Stimulated activated CD8-positive, alpha-beta memory T cell treated with anti-CD3 and anti-CD28 coated beads, Interleukin-4, amount 100 ng/mL, for 4 hours (primary cell): ENCODE data around the gene RASSF4.

ENCODE experiments used
- DNase-seq, 2 donors: peaks; one replicate each; pipeline ENCODE4 v3.0.0-alpha.2; 2020; ENCODE audit warnings: low read depth in 2 of 2, low spot score in 1 of 2

The RASSF4 gene

GRCh38 chr10:44959247-44960087 lies at the start of gene RASSF4:
Gene RASSF4, plus strand, starts transcription at chr10:44959802. Its CDS starts 10,401 bp downstream, at chr10:44970203.
- DNase-seq = peak; percentile 72 to 80

DNA sequence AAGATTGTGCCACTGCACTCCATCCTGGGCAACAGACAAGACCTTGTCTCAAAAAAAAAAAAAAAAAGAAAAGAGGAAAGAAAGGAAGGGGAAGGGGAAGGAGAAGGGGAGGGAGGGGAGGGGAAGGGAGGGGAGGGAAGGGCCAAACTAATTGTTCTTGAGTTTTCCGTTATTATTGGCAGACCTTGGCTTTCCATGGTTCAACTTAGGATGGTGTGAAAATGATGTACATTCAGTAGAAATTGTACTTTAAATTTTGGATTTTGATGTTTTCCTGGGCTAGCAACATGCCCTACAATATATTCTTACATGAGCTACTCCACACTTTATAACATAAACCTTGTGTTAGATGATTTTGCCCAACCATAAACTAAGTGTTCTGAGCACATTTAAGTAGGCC lies 49.7 kb upstream of the RASSF4 start:
- no peak for DNase-seq

DNA sequence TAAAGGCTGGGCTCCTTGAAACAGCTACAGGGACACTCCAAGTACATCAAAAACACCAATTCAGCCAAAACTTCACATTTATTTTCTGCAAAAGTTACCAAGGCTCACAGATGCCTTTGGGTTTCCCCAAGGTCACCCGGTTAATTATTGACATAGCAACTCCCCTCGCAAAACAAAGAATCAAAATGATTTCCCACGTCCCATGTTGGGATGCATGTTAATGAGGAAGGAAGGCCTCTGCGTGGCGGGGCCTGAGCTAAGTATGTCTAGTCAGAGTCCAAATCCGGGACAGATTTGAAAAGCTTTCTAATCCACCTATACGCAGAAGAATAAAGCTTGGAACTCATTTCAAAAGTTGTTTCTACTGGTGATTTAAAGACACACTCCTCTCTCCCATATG lies 49.0 kb upstream of the RASSF4 start:
- no peak for DNase-seq

- DNase-seq = no peak
Observed at GRCh38 chr10:44911081-44911540, 48.5 kb upstream of the RASSF4 start, which contains the start of gene TMEM72. Gene TMEM72, plus strand, starts transcription at chr10:44911337. Its CDS starts 176 bp downstream, at chr10:44911513.

DNA sequence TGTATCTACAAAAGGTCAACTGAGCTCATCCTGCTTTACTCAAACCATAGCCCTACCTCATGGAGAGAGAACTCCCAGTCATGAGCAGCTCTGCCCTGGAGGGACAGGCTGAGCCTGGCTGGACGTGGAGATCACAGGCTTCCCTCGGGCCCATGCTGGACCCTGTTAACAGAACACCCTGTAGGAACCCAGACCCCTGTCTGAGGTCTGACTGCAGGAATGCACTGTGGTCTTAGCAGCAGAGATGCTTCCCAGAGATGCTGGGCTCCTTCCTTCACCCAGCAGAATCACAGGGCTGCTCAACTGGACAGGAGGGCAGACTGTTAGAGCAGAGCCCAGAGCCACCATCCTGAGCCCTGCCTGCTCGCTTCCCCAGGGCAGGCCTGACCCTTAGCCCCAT lies 47.7 kb upstream of the RASSF4 start:
- no peak for DNase-seq

DNA sequence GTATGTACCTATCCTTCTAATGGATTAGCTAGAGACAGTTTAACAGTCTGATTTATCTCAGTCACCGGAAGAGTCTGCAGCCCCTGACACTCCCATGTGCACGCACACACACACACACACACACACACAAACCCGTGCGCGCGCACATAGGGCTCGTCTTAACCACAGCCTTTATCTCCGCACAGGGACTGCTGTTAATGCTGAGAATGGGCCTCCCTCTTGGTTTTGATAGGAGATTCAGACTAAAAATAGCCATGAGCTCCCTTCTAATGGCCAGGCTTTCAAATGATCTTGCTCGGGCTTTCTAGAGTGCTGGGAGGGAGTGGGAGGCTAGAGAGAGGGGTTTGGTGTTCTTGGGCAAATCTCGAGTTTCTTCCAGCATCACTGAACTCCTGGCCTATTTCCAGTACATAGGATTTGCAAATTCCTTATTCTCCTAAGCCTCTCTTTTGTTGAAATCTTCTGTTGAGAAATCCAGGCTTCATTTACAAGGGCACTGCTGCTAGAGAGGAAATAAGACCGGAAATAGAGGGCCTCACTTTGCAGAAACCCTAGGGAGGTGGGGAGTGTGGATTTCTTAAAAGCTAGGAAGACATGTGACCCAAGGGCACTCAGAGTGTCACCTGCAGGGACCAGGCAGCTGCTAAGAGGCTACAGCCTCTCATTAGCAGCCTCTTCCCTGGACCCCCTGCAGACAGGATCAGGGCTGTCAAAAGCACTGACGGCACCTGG lies 46.1 kb upstream of the RASSF4 start:
- no peak for DNase-seq

DNA sequence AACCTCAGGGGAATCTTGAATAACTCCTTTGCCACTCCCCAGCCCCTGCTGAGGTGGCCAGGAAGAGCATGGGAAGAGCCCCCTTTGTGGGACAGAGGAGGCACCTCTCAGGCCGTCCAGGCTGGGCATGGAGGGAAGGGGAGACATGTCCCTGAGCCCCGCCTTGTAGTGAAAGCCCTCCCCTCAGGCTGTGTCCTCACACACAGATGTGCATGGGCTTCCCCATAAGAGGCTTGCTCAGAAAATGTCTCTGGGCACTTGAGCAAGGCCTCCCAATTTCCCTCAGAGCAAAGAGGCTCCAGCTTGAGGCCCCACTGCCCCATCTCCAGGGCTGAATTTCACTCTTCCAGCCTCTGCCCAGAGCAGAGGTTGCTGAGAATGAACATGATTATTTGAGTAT lies 44.7 kb upstream of the RASSF4 start:
- DNase-seq = no peak

GRCh38 chr10:44916429-44916828 lies 43.2 kb upstream of the RASSF4 start:
- no peak for DNase-seq

- DNase-seq = no peak
Observed at GRCh38 chr10:44917848-44918247, 41.8 kb upstream of the RASSF4 start.

GRCh38 chr10:44920252-44920651 lies 39.4 kb upstream of the RASSF4 start:
- DNase-seq = no peak

DNA sequence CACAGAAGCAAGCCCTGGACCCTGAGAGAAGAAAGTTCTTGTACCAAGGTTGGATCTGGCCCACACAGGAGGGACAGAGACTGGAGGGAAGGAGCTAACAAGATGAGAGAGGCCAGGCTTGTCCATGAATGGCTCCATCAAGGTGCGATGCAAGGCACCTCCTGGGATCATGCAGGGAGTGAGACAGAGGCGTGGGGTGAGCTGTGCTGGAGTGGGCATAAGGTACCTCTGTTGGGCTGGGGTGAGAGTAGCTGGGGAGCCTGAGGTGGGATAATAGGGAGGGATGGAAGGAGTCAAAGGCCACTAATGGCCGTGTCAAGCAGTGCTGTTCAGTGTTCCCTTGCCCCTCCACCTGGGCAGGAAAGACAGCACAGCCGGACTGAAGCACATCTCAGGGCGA lies 38.5 kb upstream of the RASSF4 start:
- DNase-seq = no peak

- no peak for DNase-seq
Observed at GRCh38 chr10:44921506-44921905, 38.1 kb upstream of the RASSF4 start.

- DNase-seq = no peak
Observed at GRCh38 chr10:44922021-44922420, 37.6 kb upstream of the RASSF4 start.

DNA sequence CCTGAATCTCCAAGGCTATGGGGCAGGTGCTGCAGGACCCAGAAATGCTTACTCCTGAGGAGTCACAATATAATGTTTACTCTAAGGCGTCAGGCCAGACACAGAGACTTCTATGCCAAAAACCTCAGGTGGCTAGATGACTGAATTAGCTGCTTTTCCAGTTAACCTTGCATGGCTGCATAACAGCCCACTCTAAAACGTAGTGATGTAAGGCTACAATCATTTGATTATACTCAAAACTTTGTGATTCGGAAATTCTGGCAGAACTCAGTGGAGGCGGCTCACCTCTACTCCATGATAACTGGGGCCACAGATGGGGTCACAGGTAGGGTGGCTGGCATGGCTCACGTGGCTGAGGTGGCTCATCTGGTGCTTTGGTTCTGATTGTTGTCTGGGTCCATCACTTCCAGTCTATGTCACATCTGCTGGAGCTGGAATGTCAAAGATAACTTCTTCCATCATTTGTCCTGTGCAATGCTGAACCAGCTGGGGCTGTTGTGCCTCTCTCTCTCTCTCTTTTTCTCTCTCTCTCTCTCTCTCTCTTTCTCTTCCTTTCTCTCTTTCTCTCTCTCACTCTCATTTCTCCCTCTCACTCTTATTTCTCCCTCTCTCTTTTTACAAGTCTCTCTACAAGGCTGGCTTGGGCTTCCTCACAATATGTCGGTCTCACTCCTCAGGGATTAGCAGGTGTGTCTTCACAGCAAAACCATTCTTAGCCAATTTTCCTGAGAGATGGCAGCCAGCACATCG lies 36.6 kb upstream of the RASSF4 start:
- DNase-seq = no peak

DNA sequence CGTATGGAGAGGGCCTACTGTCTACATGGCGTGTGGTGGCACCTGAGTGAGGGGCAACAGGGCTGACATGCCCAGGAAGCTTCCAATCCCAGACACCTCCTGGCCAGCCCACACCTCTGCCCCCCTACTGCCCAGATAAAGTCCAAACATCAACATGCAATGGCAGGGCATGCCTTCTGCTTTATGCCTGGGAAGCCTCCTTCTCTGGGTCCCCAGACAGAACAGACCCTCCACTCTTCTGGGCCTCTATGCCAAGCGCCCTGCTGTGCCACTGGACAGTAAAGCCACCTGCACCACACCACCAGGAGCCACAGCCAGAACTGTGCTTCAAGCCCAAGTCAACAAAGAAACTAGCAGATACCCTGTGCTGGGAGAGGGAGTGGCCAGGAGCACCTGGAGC lies 36.0 kb upstream of the RASSF4 start:
- DNase-seq = no peak

- no peak for DNase-seq
Observed at GRCh38 chr10:44924261-44925040, 35.2 kb upstream of the RASSF4 start.

GRCh38 chr10:44925224-44925623 lies 34.4 kb upstream of the RASSF4 start:
- DNase-seq = no peak

GRCh38 chr10:44925811-44926750 lies 33.5 kb upstream of the RASSF4 start:
- DNase-seq = no peak

DNA sequence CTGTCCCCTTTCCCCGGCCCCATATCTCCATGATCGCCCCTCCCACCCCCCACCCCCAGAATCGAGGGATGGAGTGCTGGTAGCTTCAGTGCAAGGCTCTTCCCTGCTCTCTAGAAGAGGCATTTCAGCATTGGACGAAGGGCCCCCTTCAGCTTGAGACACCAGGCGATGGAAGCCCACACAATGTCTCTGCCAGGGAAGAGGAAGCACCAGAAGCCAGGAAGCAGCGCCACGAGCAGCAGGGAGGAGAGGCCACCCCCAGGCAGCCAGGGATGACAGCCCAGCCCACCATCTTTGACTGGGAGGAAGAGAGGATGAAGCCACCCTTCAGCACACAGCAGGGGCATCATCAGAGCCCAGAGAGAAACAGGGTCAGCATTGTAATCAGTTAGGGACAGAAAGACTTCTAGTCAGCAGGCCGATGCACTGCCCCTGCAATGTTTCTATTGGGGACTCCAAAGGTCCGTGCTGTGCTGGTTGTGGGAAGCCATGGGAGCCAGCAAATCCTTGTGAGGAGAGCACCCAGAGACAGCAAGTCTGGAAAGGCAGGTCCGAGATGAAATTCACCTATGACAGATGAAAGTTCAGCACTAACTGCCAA lies 32.8 kb upstream of the RASSF4 start:
- no peak for DNase-seq
